Effector memory CD4-positive, alpha-beta T cell (primary cell): ENCODE data around the gene MYT1.

Source experiments
- DNase-seq, 3 donors: peaks; one replicate each; pipeline ENCODE4 v3.0.0-alpha.2; 2020
- H3K27ac ChIP-seq: 2 replicates; pipeline ENCODE4 v1.7.0; 2013; ENCODE audit warnings: mild to moderate bottlenecking, low read length, moderate library complexity; ENCODE audit not compliant: insufficient read depth, poor library complexity, severe bottlenecking
- H3K27me3 ChIP-seq: replicated peaks from 2 replicates; pipeline ENCODE4 v1.7.0; 2013; ENCODE audit warnings: mild to moderate bottlenecking, low read length; ENCODE audit not compliant: insufficient read depth, control insufficient read depth, poor library complexity, severe bottlenecking
- H3K36me3 ChIP-seq: 2 replicates; pipeline ENCODE4 v1.7.0; 2013; ENCODE audit warnings: mild to moderate bottlenecking, low read length, moderate library complexity; ENCODE audit not compliant: control insufficient read depth, insufficient read depth
- H3K4me1 ChIP-seq: 2 replicates; pipeline ENCODE4 v1.7.0; 2013; ENCODE audit warnings: low read length, mild to moderate bottlenecking; ENCODE audit not compliant: control insufficient read depth, insufficient read depth, poor library complexity, severe bottlenecking
- H3K4me3 ChIP-seq: 2 replicates; pipeline ENCODE4 v1.7.0; 2013; ENCODE audit warnings: low read length, low read depth, mild to moderate bottlenecking; ENCODE audit not compliant: insufficient read depth, poor library complexity, severe bottlenecking
- H3K9me3 ChIP-seq: 2 replicates; pipeline ENCODE4 v1.7.0; 2013; ENCODE audit warnings: mild to moderate bottlenecking, low read length, moderate library complexity; ENCODE audit not compliant: control insufficient read depth

MYT1 gene

DNA sequence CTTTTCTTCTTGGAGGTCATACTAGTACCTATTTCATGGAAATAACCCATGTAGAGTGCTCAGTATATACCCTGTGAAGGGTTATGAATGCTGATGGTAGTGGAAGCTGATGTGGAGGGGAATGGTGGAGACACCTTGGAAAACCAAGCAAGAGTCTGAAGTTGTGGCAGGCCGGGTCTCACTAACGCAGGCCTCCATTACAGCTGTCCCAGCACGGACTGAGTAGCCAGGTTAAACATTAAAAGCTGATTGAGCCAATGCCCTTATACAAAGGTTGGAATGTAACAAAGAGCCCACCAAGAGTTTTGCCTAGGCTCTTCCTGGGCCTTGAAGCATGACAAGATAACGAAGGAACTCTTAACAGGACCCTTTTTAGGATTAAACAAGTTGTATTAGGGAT lies 89.2 kb downstream of the MYT1 start:
- H3K4me3 ChIP-seq, result no peak overlapping the region
- no peak for DNase-seq
- no peak overlapping the region for H3K27ac ChIP-seq
- H3K27me3 ChIP-seq, result no peaks in the 10 kb centered on the region
- H3K36me3 ChIP-seq, result no peaks in the 10 kb centered on the region
- no peaks in the 10 kb centered on the region for H3K9me3 ChIP-seq
- H3K4me1 ChIP-seq, result peaks cover 7% of the 10 kb centered on the region

GRCh38 chr20:64254156-64254555 lies 89.9 kb downstream of the MYT1 start:
- Histone ChIP-seq H3K4me1 (peaks cover 7% of the 10 kb centered on the region), H3K27me3 (no peaks in the 10 kb centered on the region), H3K36me3 (no peaks in the 10 kb centered on the region), H3K27ac (no peak overlapping the region), H3K9me3 (no peaks in the 10 kb centered on the region), H3K4me3 (no peak overlapping the region)
- DNase-seq, result no peak

DNA sequence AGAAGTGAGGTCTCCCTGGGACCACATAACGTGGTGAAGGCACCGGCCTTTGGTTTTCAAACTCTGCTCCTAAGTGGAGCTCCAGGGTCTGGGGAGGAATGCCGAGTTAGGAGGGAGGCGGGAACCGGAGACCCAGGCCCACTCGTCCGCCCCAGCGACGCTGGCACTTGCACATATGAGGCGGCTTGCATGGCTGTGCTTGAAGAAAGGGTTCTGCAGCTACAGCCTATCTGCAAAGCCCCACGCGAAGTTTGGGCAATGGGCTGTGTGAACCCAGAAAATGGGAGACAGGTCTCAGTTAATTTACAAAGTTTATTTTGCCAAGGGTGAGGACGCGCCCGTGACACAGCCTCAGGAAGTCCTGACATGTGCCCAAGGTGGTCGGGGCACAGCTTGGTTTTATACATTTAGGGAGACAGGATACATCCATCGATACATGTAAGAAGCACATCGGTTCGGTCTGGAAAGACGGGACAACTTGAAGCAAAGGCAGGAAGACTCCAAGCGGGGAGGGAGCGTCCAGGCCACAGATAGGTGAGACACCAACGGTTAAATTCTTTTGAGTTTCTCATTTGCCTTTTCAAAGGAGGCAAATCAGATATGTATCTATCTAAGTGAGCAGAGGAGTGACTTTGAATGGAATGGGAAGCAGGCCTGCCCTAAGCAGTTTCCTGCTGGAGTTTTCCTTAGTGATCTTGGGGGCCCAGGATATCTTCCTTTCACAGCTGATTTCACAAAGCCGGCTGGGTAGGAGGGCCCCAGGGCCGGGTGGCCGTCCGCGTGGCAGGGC lies 90.5 kb downstream of the MYT1 start:
- Histone ChIP-seq H3K27me3 (no peaks in the 10 kb centered on the region), H3K36me3 (no peaks in the 10 kb centered on the region), H3K4me3 (peak overlapping the region; percentile 45), H3K9me3 (no peaks in the 10 kb centered on the region), H3K4me1 (peaks cover 7% of the 10 kb centered on the region), H3K27ac (peak overlapping the region; percentile 73)
- DNase-seq, result no peak

DNA sequence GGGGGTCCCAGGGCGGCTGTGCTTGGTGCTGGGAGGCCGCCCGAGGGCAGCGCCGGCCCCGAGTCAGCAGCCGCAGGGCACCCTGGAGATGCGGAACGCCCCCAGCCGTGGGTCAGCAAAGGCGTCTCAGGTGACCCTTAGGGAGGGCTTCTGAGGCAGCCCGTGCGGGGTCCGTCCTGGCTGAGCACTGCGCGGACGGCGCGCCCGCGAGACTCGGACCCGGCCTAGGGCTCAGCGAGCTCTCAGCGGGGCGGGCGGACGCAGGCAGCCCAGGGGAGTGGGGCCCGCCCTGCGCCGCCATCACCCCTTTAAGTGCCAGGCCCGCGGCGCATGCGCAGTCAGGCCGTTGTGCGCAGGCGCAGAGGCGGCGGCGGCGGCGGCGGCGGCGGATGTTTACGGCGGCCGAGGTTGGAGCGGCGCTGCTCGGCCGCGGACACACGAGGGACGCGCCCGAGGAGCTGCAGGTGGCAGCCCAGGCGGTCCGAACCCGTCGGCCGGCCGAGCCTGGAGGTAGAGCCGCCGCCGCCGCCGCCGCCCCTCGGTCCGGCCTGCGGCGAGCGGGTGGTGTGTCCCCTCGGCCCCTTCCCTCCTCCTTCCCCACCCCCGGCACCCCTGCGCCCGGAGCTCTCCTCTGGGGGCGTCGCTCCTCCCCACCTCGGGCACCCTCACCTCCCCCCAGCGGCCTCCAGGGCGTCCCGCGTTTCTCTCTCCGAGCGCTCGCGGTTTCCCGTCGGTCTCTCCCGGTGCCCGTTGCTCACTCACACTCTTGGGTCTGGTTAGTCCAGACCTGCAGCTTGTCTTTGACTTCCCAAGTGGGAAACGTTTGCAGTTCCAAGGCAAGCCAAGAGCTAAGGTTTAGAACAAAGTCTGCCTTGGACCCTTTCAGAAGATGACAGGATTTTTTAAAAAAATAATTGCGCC lies 91.4 kb downstream of the MYT1 start, which contains the start of gene PCMTD2:
TSS of gene PCMTD2 (plus strand) at position 388 of the 921 bp plus-strand sequence. CDS start 4,218 bp downstream, outside the sequence.
- peak; percentile 63 to 82 (median 76) for DNase-seq
- H3K36me3 ChIP-seq, result no peaks in the 10 kb centered on the region
- no peaks in the 10 kb centered on the region for H3K9me3 ChIP-seq
- H3K27me3 ChIP-seq, result no peaks in the 10 kb centered on the region
- H3K4me1 ChIP-seq, result peaks cover 8% of the 10 kb centered on the region
- peak within 1 kb of the TSS; percentile 73 for H3K27ac ChIP-seq
- peak within 1 kb of the TSS; percentile 57 for H3K4me3 ChIP-seq

DNA sequence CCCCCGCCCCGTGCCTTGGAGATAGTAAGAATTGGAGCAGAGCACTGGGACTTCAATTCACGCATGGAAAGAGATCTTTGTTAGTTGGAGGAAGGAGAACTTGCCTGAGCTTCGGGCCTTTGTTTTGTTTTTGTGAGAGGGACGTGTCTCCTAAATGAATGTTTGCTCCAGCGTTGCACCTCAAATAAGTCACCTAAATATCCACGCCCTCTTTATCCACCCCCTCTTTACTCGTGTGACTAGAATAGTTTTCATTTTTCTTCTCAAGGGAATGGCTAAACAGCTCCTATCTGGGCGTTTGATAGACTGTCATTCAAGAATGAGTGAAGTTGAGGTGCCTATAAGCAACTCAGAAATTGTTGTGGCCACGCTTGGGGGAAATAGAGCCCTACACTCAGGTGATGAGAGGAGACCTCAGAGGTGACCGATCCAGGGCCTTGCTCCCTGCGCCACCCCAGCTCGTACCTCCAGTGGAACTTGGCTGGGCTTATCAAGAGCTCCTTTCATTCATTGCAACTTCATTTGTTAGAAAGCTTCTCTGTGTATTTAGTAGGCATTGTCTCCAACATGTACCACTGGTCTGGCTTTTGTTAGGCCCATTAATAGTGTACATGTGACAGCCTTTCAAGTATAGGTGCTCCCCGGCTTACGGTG lies 92.2 kb downstream of the MYT1 start:
- H3K27ac ChIP-seq, result peak overlapping the region; percentile 73
- peak overlapping the region; percentile 57 for H3K4me3 ChIP-seq
- H3K27me3 ChIP-seq, result no peaks in the 10 kb centered on the region
- no peaks in the 10 kb centered on the region for H3K9me3 ChIP-seq
- peaks cover 13% of the 10 kb centered on the region for H3K4me1 ChIP-seq
- no peak for DNase-seq
- H3K36me3 ChIP-seq, result no peaks in the 10 kb centered on the region

GRCh38 chr20:64257107-64257757 lies 93.0 kb downstream of the MYT1 start:
- no peaks in the 10 kb centered on the region for H3K27me3 ChIP-seq
- DNase-seq, result no peak
- peaks cover 13% of the 10 kb centered on the region for H3K4me1 ChIP-seq
- no peaks in the 10 kb centered on the region for H3K36me3 ChIP-seq
- no peak overlapping the region for H3K27ac ChIP-seq
- H3K4me3 ChIP-seq, result no peak overlapping the region
- H3K9me3 ChIP-seq, result no peaks in the 10 kb centered on the region

- peaks cover 16% of the 10 kb centered on the region for H3K4me1 ChIP-seq
These were observed 94.0 kb downstream of the MYT1 start for GRCh38 chr20:64258071-64258823.

DNA sequence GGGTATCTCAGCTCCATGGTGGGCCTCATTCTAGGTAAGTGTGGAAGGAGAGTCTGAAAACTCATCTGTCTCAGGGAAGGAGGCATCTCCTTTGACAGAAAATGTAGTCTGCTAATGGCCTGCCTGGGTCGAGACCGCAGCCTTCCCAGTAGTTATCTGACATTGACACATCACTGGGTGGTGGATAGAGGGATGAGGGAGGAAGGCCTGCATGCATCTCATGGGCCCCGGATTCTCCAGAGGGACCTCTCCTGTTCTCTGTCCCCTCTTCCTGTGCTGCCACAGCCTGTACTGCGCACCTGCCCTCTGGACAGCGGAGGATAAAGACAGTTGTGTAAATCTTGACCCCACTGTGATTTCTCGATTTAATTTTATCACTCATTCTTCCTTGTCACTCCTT lies 96.0 kb downstream of the MYT1 start:
- Histone ChIP-seq H3K4me1 (peaks cover 11% of the 10 kb centered on the region), H3K27me3 (no peaks in the 10 kb centered on the region), H3K36me3 (peaks cover under 1% of the 10 kb centered on the region), H3K4me3 (no peak overlapping the region), H3K9me3 (no peaks in the 10 kb centered on the region), H3K27ac (no peak overlapping the region)
- DNase-seq, result no peak

More at GRCh38 chr20:64258071-64258823, 94.0 kb downstream of the MYT1 start:
- Histone ChIP-seq H3K27me3 (no peaks in the 10 kb centered on the region), H3K27ac (no peak overlapping the region), H3K4me3 (no peak overlapping the region), H3K36me3 (no peaks in the 10 kb centered on the region), H3K9me3 (no peaks in the 10 kb centered on the region)
- no peak for DNase-seq

GRCh38 chr20:64261138-64261537 lies 96.9 kb downstream of the MYT1 start:
- Histone ChIP-seq H3K4me1 (peaks cover 9% of the 10 kb centered on the region), H3K9me3 (no peaks in the 10 kb centered on the region), H3K27me3 (no peaks in the 10 kb centered on the region), H3K4me3 (no peak overlapping the region), H3K27ac (no peak overlapping the region), H3K36me3 (peaks cover 7% of the 10 kb centered on the region)
- DNase-seq, result no peak
